Activated CD8-positive, alpha-beta memory T cell treated with anti-CD3 and anti-CD28 coated beads for 36 hours (primary cell): ENCODE measurements around the gene SP1. TPM values are rescaled to one million over a fixed set of nuclear protein-coding genes. Genes with fewer than 3 reads are reported as not detected.
"Not testable (repeated sequence)": the region's sequence is repeated elsewhere in the genome, so short reads cannot be mapped to it uniquely, and the experiment has no call there.

Experiments used
- CTCF ChIA-PET: fragments of 350-600 bp; sonication (Branson Sonifier 250); formaldehyde crosslinking; loops from one replicate; lab custom pipeline; 2021; ENCODE audit warnings: antibody characterized with exemption; lab: Charles Lee
- POLR2A ChIA-PET: fragments of 350-600 bp; sonication (Branson Sonifier 250); formaldehyde crosslinking; loops from one replicate; lab custom pipeline; 2021; ENCODE audit warnings: antibody characterized with exemption; lab: Charles Lee
- total RNA-seq, 2 experiments: library from RNA; stranded (reverse); gene quantifications; one replicate each; pipeline ENCODE4 v1.2.3, GENCODE V29; 2021

Gene SP1
- total RNA-seq, 2 experiments from 2014 or later = 53.6 to 53.7 TPM

- POLR2A ChIA-PET = interaction anchor here (0.6 to 1.3 kb wide), 2 partner anchors 32 to 81 kb away, joined by 4 read pairs; no protein-coding TSS in a partner anchor
Observed at GRCh38 chr12:53381731-53382630, 2.0 kb downstream of the SP1 start.

GRCh38 chr12:53383258-53383657, 3.3 kb downstream of the SP1 start:
- ChIA-PET CTCF (interaction anchor here (2.1 to 2.8 kb wide), 4 partner anchors 17 to 43 kb away, joined by 5 to 22 read pairs (median 8); no protein-coding TSS in a partner anchor), POLR2A (interaction anchor here (1.2 to 1.3 kb wide), 2 partner anchors 31 to 38 kb away, joined by 4 to 6 read pairs; no protein-coding TSS in a partner anchor)

More at GRCh38 chr12:53381731-53382630, 2.0 kb downstream of the SP1 start:
- CTCF ChIA-PET = interaction anchor here (1.1 to 2.8 kb wide), 9 partner anchors 19 to 92 kb away, joined by 3 to 22 read pairs (median 4); no protein-coding TSS in a partner anchor

GRCh38 chr12:53386381-53386780, 6.4 kb downstream of the SP1 start:
- ChIA-PET CTCF (interaction anchor here (0.9 to 2.2 kb wide), 2 partner anchors 25 to 35 kb away, joined by 3 to 6 read pairs; no protein-coding TSS in a partner anchor), POLR2A (interaction anchor here (0.7 kb wide), 1 partner anchor 913 kb away, joined by 6 read pairs; no protein-coding TSS in a partner anchor)

GRCh38 chr12:53388932-53389331, 9.0 kb downstream of the SP1 start:
- ChIA-PET CTCF (interaction anchor here (0.6 to 1.2 kb wide), 2 partner anchors 34 to 892 kb away, joined by 4 to 6 read pairs; no protein-coding TSS in a partner anchor), POLR2A (no interaction called here)

- ChIA-PET CTCF (interaction anchor here (0.9 kb wide), 1 partner anchor 27 kb away, joined by 3 read pairs; no protein-coding TSS in a partner anchor), POLR2A (no interaction called here)
Observed at GRCh38 chr12:53389702-53390101, 9.7 kb downstream of the SP1 start.

GRCh38 chr12:53391724-53392123, 11.7 kb downstream of the SP1 start:
- ChIA-PET CTCF (interaction anchor here (1.1 kb wide), 1 partner anchor 11 kb away, joined by 3 read pairs; no protein-coding TSS in a partner anchor), POLR2A (interaction anchor here (0.6 kb wide), 1 partner anchor 10 kb away, joined by 7 read pairs; no protein-coding TSS in a partner anchor)

GRCh38 chr12:53399896-53400295, 19.9 kb downstream of the SP1 start:
- ChIA-PET CTCF (interaction anchor here (1.7 kb wide), 1 partner anchor 18 kb away, joined by 6 read pairs; no protein-coding TSS in a partner anchor), POLR2A (no interaction called here)

- CTCF ChIA-PET = not testable (repeated sequence)
- POLR2A ChIA-PET = interaction anchor here (0.6 kb wide), 1 partner anchor 53 kb away, joined by 3 read pairs; no protein-coding TSS in a partner anchor
Observed at GRCh38 chr12:53402351-53402750, 22.4 kb downstream of the SP1 start.

GRCh38 chr12:53402871-53403270, 22.9 kb downstream of the SP1 start:
- ChIA-PET CTCF (interaction anchor here (0.8 kb wide), 1 partner anchor 75 kb away, joined by 3 read pairs; no protein-coding TSS in a partner anchor), POLR2A (no interaction called here)

GRCh38 chr12:53410951-53411350, 31.0 kb downstream of the SP1 start:
- CTCF ChIA-PET = interaction anchor here (1.0 to 2.6 kb wide), 2 partner anchors 10 to 25 kb away, joined by 3 to 6 read pairs; no protein-coding TSS in a partner anchor
- POLR2A ChIA-PET = no interaction called here

- POLR2A ChIA-PET = interaction anchor here (1.4 kb wide), 1 partner anchor 31 kb away, joined by 4 read pairs; no protein-coding TSS in a partner anchor
- CTCF ChIA-PET = interaction anchor here (1.0 kb wide), 1 partner anchor 93 kb away, joined by 3 read pairs; the partner anchor contains the start of gene AAAS
Observed at GRCh38 chr12:53413485-53414204, 33.7 kb downstream of the SP1 start.

GRCh38 chr12:53414756-53415417, 34.9 kb downstream of the SP1 start:
- ChIA-PET POLR2A (interaction anchor here (0.6 to 1.4 kb wide), 2 partner anchors 29 to 32 kb away, joined by 4 to 7 read pairs; no protein-coding TSS in a partner anchor), CTCF (interaction anchor here (0.5 to 1.0 kb wide), 2 partner anchors 47 to 94 kb away, joined by 3 read pairs; partner anchors contain the start of gene AAAS)

GRCh38 chr12:53415752-53416389, 35.9 kb downstream of the SP1 start:
- POLR2A ChIA-PET, CTCF ChIA-PET: not testable (repeated sequence)

- CTCF ChIA-PET = interaction anchor here (0.8 to 2.7 kb wide), 6 partner anchors 27 to 96 kb away, joined by 3 to 17 read pairs (median 4); partner anchors contain the start of gene AAAS
- POLR2A ChIA-PET = interaction anchor here (0.5 to 0.6 kb wide), 2 partner anchors 83 to 92 kb away, joined by 3 to 4 read pairs; no protein-coding TSS in a partner anchor
Observed at GRCh38 chr12:53417291-53417816, 37.4 kb downstream of the SP1 start.

GRCh38 chr12:53418221-53418620, 38.2 kb downstream of the SP1 start:
- ChIA-PET POLR2A (interaction anchor here (0.7 kb wide), 1 partner anchor 38 kb away, joined by 3 read pairs; the partner anchor contains the start of gene SP1), CTCF (interaction anchor here (0.6 to 2.7 kb wide), 5 partner anchors 65 to 245 kb away, joined by 3 to 17 read pairs (median 3); partner anchors contain the start of gene AAAS)

GRCh38 chr12:53419756-53420155, 39.8 kb downstream of the SP1 start:
- CTCF ChIA-PET = interaction anchor here (0.6 to 4.4 kb wide), 3 partner anchors 38 to 196 kb away, joined by 3 to 49 read pairs (median 4); no protein-coding TSS in a partner anchor
- POLR2A ChIA-PET = no interaction called here

GRCh38 chr12:53422247-53422646, 42.3 kb downstream of the SP1 start:
- POLR2A ChIA-PET = not testable (repeated sequence)
- CTCF ChIA-PET = interaction anchor here (0.7 to 4.4 kb wide), 8 partner anchors 8 to 320 kb away, joined by 3 to 49 read pairs (median 4); partner anchors contain the start of genes AAAS and NPFF
